Sigmoid colon (tissue), 4 donors: Measurements from ENCODE around the gene HACD1.

Experiments
- EP300 ChIP-seq, 4 donors: sonication (generic); formaldehyde crosslinking; IDR thresholded peaks; one replicate each; pipeline ENCODE4 v1.6.1; 2017; ENCODE audit warnings: antibody characterized with exemption in 4 of 4
- POLR2A ChIP-seq, 2 donors: fragments of 450-650 bp; IDR thresholded peaks; one replicate each; pipeline ENCODE4 v1.6.1; 2016; ENCODE audit warnings: antibody characterized with exemption in 2 of 2, mild to moderate bottlenecking in 2 of 2, moderate library complexity in 2 of 2

DNA sequence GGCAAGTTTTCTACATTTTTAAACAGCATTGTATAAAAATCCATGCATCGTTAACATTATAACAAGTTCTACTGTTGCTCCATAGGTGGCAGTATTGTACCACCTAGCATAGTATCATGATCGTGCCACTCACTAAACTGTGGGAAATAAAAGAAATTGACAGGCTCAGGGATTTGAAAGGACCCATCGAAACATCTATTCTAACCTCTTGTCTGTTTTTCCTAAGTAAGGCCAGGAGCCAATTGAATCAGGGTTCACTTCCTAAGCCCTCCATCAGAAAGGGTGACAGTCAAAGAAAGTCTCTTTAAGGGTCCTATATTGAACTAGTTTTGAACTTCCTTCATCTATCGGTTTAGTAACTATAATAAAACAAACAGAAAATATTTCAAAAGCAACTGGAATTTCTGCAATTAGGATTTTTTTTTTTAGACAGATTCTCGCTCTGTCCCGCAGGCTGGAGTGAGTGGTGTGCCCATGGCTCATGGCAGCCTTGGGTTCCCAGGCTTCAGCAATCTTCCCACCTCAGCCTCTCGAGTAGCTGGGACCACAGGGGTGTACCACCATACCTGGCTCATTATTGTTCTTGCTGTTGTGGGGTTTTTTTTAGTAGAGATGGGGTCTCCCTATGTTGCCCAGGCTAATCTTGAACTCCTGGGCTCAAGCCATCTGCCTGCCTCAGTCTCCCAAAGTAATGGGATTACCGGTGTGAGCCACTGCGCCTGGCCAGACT is 9.4 kb downstream of the HACD1 start:
- TF ChIP-seq POLR2A (IDR thresholded peaks at IDR 0.05) (no peak), EP300 (IDR thresholded peaks at IDR 0.05) (no peak)
